VCaP (cell line): ENCODE data around the gene NELFB.

Experiments
- H3K27ac ChIP-seq: fragments of 450-650 bp; 2 replicates; pipeline ENCODE4 v1.5.1; 2017
- CTCF ChIP-seq: fragments of 450-650 bp; conservative IDR thresholded peaks from 2 replicates; pipeline ENCODE4 v1.5.1; 2017; ENCODE audit warnings: mild to moderate bottlenecking, moderate library complexity

Gene NELFB

GRCh38 chr9:137234055-137234697, 21.0 kb upstream of the NELFB start:
- H3K27ac ChIP-seq = no peak overlapping the region
- TF ChIP-seq CTCF = no peak

- TF ChIP-seq CTCF = no peak
- H3K27ac ChIP-seq = no peak overlapping the region
Measured at GRCh38 chr9:137234758-137235423, 20.2 kb upstream of the NELFB start.

- TF ChIP-seq CTCF = no peak
- peak overlapping the region; percentile 100; the same call in 1 of the 2 replicates for H3K27ac ChIP-seq
Measured at GRCh38 chr9:137235424-137236237, 19.5 kb upstream of the NELFB start.

- peak overlapping the region; percentile 100; the same call in 1 of the 2 replicates for H3K27ac ChIP-seq
- peak; percentile 100 for TF ChIP-seq CTCF
Measured at GRCh38 chr9:137236238-137236935, 18.7 kb upstream of the NELFB start.

- peak overlapping the region; percentile 100 for H3K27ac ChIP-seq
- no peak for TF ChIP-seq CTCF
Measured at GRCh38 chr9:137236936-137237421, 18.1 kb upstream of the NELFB start.

- H3K27ac ChIP-seq = peak overlapping the region; percentile 100
- no peak for TF ChIP-seq CTCF
Measured at GRCh38 chr9:137237759-137238726, 17.1 kb upstream of the NELFB start.

- peak overlapping the region; percentile 100 for H3K27ac ChIP-seq
Measured at GRCh38 chr9:137239541-137240200, 15.5 kb upstream of the NELFB start.
